GM19467 (cell line): Measurements from ENCODE around the gene EHMT2.
"Not testable (repeated sequence)": the region's sequence is repeated elsewhere in the genome, so short reads cannot be mapped to it uniquely, and the experiment has no call there.

Experiments used
- ATAC-seq: cut with Tn5 transposase; IDR thresholded peaks from one replicate; pipeline ENCODE4 v1.9.1; 2021; ENCODE audit warnings: mild to moderate bottlenecking, moderate library complexity; ENCODE audit not compliant: unreplicated experiment

The EHMT2 gene

GRCh38 chr6:31844507-31844906, 53.0 kb downstream of the EHMT2 start:
- no peak for ATAC-seq

- ATAC-seq, result no peak
Measured at GRCh38 chr6:31842053-31842452, 55.4 kb downstream of the EHMT2 start.

GRCh38 chr6:31839779-31840126, 57.7 kb downstream of the EHMT2 start:
- not testable (repeated sequence) for ATAC-seq

- ATAC-seq, result no peak
Measured at GRCh38 chr6:31838968-31839367, 58.5 kb downstream of the EHMT2 start.

GRCh38 chr6:31838114-31838553, 59.4 kb downstream of the EHMT2 start:
- not testable (repeated sequence) for ATAC-seq

GRCh38 chr6:31837369-31838113, 60.0 kb downstream of the EHMT2 start:
- no peak for ATAC-seq

GRCh38 chr6:31836474-31837368, 60.8 kb downstream of the EHMT2 start:
- ATAC-seq, result no peak

- no peak for ATAC-seq
Measured at GRCh38 chr6:31836047-31836473, 61.4 kb downstream of the EHMT2 start.

- peak; percentile 41 for ATAC-seq
Measured at GRCh38 chr6:31834367-31835250, 62.9 kb downstream of the EHMT2 start.

GRCh38 chr6:31831350-31832215, 65.9 kb downstream of the EHMT2 start:
- ATAC-seq, result no peak

- no peak for ATAC-seq
Measured at GRCh38 chr6:31830886-31831335, 66.6 kb downstream of the EHMT2 start.
